Sigmoid colon (tissue), 4 donors: Measurements from ENCODE around the gene SIRT1.

Experiments
- CTCF ChIP-seq, 4 experiments: fragments of 450-650 bp in 3 of 4; fragments of 200-600 bp in 1 of 4; IDR thresholded peaks; one replicate each; pipeline ENCODE4 v1.5.1; 2016 to 2019; ENCODE audit warnings: antibody characterized with exemption in 4 of 4, mild to moderate bottlenecking in 3 of 4, moderate library complexity in 2 of 4
- EP300 ChIP-seq, 4 donors: sonication (generic); formaldehyde crosslinking; IDR thresholded peaks; one replicate each; pipeline ENCODE4 v1.6.1; 2017; ENCODE audit warnings: antibody characterized with exemption in 4 of 4
- POLR2AphosphoS5 ChIP-seq, 4 donors: sonication (generic); formaldehyde crosslinking; IDR thresholded peaks; one replicate each; pipeline ENCODE4 v1.6.1; 2017; ENCODE audit warnings: antibody characterized with exemption in 4 of 4

GRCh38 chr10:67926951-67927350, 42.5 kb downstream of the SIRT1 start:
- TF ChIP-seq CTCF (IDR thresholded peaks at IDR 0.05) (no peak), POLR2AphosphoS5 (IDR thresholded peaks at IDR 0.05) (no peak), EP300 (IDR thresholded peaks at IDR 0.05) (no peak)
